ENCODE measurements around the gene TMEM81. TPM values are rescaled to one million over a fixed set of nuclear protein-coding genes. Genes with fewer than 3 reads are reported as not detected.
A peak's percentile ranks its signal among the peaks of the same experiment; 100 is the strongest.

The TMEM81 gene
- total and polyA plus RNA-seq, 7 experiments from 2014 or later: 0.79 to 8.9 (median 3.3) TPM

DNA sequence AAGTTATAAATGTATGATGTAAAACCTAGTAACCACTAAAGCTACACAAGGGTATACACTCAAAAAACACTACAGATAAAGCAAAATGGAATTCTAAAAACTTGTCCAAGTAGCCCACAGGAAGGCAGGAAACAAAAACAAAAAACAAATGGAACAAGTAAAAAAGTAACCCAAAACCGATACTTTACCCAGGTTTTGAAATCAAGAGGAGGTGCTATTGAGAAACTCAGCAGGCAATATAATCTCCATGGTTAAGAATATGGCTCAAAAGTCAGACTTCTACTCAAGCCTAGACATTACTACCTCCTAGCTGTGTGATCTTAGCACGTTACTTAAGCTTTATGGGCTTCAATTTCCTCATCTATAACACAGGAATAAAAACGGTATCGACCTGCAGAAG lies 24.2 kb upstream of the TMEM81 start:
- ChIA-PET POLR2A (interaction anchor here (1.8 kb wide), 1 partner anchor 13 kb away, joined by 9 read pairs; the partner anchor contains the start of gene RBBP5), CTCF (no interaction called here)
- Mint-ChIP-seq H3K4me1 (peaks cover 2 to 35% (median 25%) of the 10 kb centered on the region in 7 donors), H3K9me3 (no peaks in the 10 kb centered on the region), H3K4me3 (no peak overlapping the region), H3K36me3 (peaks cover 26 to 57% (median 37%) of the 10 kb centered on the region in 5 donors), H3K27me3 (no peaks in the 10 kb centered on the region), H3K27ac (peak overlapping the region in 1 of 9 donors; percentile 78)
- H3K4me1 ChIP-seq (ENCODE audit: control insufficient read depth in 2 of 2, insufficient read depth in 2 of 2, low read length in 2 of 2): no peaks in the 10 kb centered on the region
- H3K9me3 ChIP-seq (ENCODE audit: control insufficient read depth in 2 of 3, low read length in 3 of 3): no peaks in the 10 kb centered on the region
- ATAC-seq (no peak), DNase-seq (no peak)
- no peak overlapping the region for H3K27ac ChIP-seq (ENCODE audit: low read depth, low read length)
- no peaks in the 10 kb centered on the region for H3K27me3 ChIP-seq (ENCODE audit: control insufficient read depth in 2 of 2, insufficient read depth in 2 of 2, low read length in 2 of 2)
- H3K4me3 ChIP-seq (ENCODE audit: low read length): no peak overlapping the region
- H3K36me3 ChIP-seq (ENCODE audit: control insufficient read depth in 2 of 3, insufficient read depth in 3 of 3, low read length in 3 of 3): peaks cover 12 to 65% (median 15%) of the 10 kb centered on the region in 3 experiments
- intact Hi-C loops (cut with micrococcal nuclease): loop anchor here in 1 of 2 donors (5.0 kb wide), 1 partner anchor 34 kb away; no protein-coding TSS in a partner anchor

DNA sequence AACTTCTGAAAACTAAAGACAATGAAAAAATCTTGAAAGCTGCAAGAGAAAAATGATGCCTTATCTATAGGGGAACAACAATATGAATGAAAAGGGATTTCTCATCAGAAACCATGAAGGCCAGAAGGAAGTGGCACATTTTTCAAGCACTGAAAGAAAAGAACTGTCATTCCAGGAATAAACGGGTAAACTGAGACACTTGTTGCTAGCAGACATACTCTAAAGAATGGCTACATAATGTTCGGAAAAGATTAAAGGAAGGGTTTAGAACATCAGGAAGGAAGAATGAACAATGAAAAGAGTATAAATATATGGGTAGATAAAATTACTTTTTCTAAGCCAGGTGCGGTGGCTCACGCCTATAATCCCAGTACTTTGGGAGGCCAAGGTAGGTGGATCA lies 23.1 kb upstream of the TMEM81 start:
- intact Hi-C loops (cut with micrococcal nuclease): loop anchor here in 1 of 2 donors (5.0 kb wide), 1 partner anchor 35 kb away; no protein-coding TSS in a partner anchor
- Histone ChIP-seq H3K27ac (ENCODE audit: low read depth, low read length) (no peak overlapping the region), H3K36me3 (ENCODE audit: control insufficient read depth in 2 of 3, insufficient read depth in 3 of 3, low read length in 3 of 3) (peaks cover 15 to 70% (median 16%) of the 10 kb centered on the region in 3 experiments), H3K9me3 (ENCODE audit: control insufficient read depth in 2 of 3, low read length in 3 of 3) (no peaks in the 10 kb centered on the region), H3K27me3 (ENCODE audit: control insufficient read depth in 2 of 2, insufficient read depth in 2 of 2, low read length in 2 of 2) (no peaks in the 10 kb centered on the region), H3K4me1 (ENCODE audit: control insufficient read depth in 2 of 2, insufficient read depth in 2 of 2, low read length in 2 of 2) (no peaks in the 10 kb centered on the region), H3K4me3 (ENCODE audit: low read length) (no peak overlapping the region)
- Mint-ChIP-seq H3K4me1 (peaks cover 2 to 32% (median 25%) of the 10 kb centered on the region in 7 donors), H3K4me3 (no peak overlapping the region), H3K27me3 (no peaks in the 10 kb centered on the region), H3K9me3 (no peaks in the 10 kb centered on the region), H3K27ac (peak overlapping the region in 1 of 9 donors; percentile 40), H3K36me3 (peaks cover 25 to 59% (median 38%) of the 10 kb centered on the region in 5 donors)
- DNase-seq (no peak), ATAC-seq (no peak)
- POLR2A ChIA-PET: no interaction called here
- CTCF ChIA-PET: no interaction called here

DNA sequence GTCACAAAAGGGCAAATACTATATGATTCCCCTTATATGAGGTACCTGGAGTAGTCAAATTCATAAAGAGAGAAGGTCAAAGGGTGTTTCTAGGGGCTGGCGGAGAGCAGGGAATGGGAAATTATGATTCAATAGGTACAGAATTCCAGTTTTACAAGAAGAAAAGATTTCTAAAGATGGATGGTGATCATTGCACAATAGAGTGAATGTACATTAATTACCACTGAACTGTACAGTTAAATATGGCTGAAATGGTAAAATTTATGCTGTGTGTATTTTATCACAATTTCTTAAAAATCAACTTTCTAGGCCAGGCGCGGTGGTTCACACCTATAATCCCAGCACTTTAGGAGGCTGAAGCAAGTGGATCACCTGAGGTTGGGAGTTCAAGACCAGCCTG lies 18.1 kb upstream of the TMEM81 start:
- Histone ChIP-seq H3K27me3 (ENCODE audit: control insufficient read depth in 2 of 2, insufficient read depth in 2 of 2, low read length in 2 of 2) (no peaks in the 10 kb centered on the region), H3K4me3 (ENCODE audit: low read length) (no peak overlapping the region), H3K9me3 (ENCODE audit: control insufficient read depth in 2 of 3, low read length in 3 of 3) (no peaks in the 10 kb centered on the region), H3K36me3 (ENCODE audit: control insufficient read depth in 2 of 3, insufficient read depth in 3 of 3, low read length in 3 of 3) (peaks cover 43 to 91% (median 48%) of the 10 kb centered on the region in 3 experiments), H3K4me1 (ENCODE audit: control insufficient read depth in 2 of 2, insufficient read depth in 2 of 2, low read length in 2 of 2) (no peaks in the 10 kb centered on the region), H3K27ac (ENCODE audit: low read depth, low read length) (no peak overlapping the region)
- no peak for ATAC-seq
- Mint-ChIP-seq H3K36me3 (peaks cover 23 to 68% (median 46%) of the 10 kb centered on the region in 5 donors), H3K9me3 (no peaks in the 10 kb centered on the region), H3K27me3 (no peaks in the 10 kb centered on the region), H3K4me1 (peaks cover 2 to 15% (median 9%) of the 10 kb centered on the region in 7 donors), H3K4me3 (no peak overlapping the region), H3K27ac (no peak overlapping the region)
- POLR2A ChIA-PET: interaction anchor here (0.9 kb wide), 1 partner anchor 18 kb away, joined by 3 read pairs; no protein-coding TSS in a partner anchor
- no peak for DNase-seq
- intact Hi-C loops (cut with micrococcal nuclease): no loop called here
- CTCF ChIA-PET: no interaction called here

DNA sequence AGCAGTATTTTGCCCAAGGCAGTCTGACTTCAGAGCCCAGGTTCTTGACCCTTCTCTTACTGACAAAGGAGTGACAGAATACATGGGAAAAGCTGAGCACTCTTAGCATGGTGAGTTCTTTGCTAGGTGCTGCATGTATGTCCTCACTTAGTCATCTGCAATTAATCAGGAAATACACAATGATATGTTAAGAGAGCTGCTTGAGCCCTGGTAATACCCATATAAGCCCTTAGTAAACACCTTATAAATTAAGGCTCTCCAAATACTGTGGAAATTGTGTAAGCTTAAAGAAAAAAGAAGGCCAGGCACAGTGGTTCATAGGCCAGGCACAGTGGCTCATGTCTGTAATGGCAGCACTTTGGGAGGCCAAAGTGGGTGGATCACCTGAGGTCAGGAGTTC lies 14.0 kb upstream of the TMEM81 start:
- no peaks in the 10 kb centered on the region for H3K9me3 Mint-ChIP-seq

DNA sequence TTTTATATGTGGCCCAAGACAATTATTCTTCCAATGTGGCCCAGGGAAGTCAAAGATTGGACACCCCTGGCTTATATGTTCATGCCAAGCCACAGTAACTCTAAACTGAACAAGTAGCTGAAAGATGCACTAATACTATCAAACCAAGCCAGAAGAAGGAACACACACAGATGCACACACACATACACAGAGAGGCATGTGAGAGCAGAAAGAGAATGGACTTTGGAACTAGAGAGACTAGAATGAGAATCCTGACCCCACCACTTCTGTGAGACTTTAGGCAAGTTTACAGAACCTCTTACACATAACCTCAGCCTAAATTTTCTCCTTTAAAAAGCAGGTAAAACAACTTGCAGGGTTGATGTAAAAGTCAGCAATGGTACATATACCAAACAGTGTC lies 11.2 kb upstream of the TMEM81 start:
- H3K27me3 ChIP-seq (ENCODE audit: control insufficient read depth in 2 of 2, insufficient read depth in 2 of 2, low read length in 2 of 2): no peaks in the 10 kb centered on the region
- Mint-ChIP-seq H3K27me3 (no peaks in the 10 kb centered on the region), H3K36me3 (peaks cover 18 to 70% (median 38%) of the 10 kb centered on the region in 5 donors), H3K9me3 (no peaks in the 10 kb centered on the region), H3K4me3 (no peak overlapping the region), H3K4me1 (peaks cover 0 to 5% (median 0%) of the 10 kb centered on the region in 7 donors), H3K27ac (peak overlapping the region in 1 of 9 donors; percentile 11)
- H3K27ac ChIP-seq (ENCODE audit: low read depth, low read length): no peak overlapping the region
- intact Hi-C loops (cut with micrococcal nuclease): no loop called here
- H3K4me3 ChIP-seq (ENCODE audit: low read length): no peak overlapping the region
- no peak for DNase-seq
- CTCF ChIA-PET: interaction anchor here (1.4 kb wide), 1 partner anchor 34 kb away, joined by 4 read pairs; no protein-coding TSS in a partner anchor
- ATAC-seq: no peak
- no peaks in the 10 kb centered on the region for H3K4me1 ChIP-seq (ENCODE audit: control insufficient read depth in 2 of 2, insufficient read depth in 2 of 2, low read length in 2 of 2)
- POLR2A ChIA-PET: no interaction called here
- no peaks in the 10 kb centered on the region for H3K9me3 ChIP-seq (ENCODE audit: control insufficient read depth in 2 of 3, low read length in 3 of 3)
- peaks cover 22 to 94% (median 44%) of the 10 kb centered on the region in 3 experiments for H3K36me3 ChIP-seq (ENCODE audit: control insufficient read depth in 2 of 3, insufficient read depth in 3 of 3, low read length in 3 of 3)

More for the DNA sequence above, 14.0 kb upstream of the TMEM81 start:
- H3K4me1 ChIP-seq (ENCODE audit: control insufficient read depth in 2 of 2, insufficient read depth in 2 of 2, low read length in 2 of 2): no peaks in the 10 kb centered on the region
- POLR2A ChIA-PET: no interaction called here
- H3K9me3 ChIP-seq (ENCODE audit: control insufficient read depth in 2 of 3, low read length in 3 of 3): no peaks in the 10 kb centered on the region
- DNase-seq (no peak), ATAC-seq (no peak)
- H3K36me3 ChIP-seq (ENCODE audit: control insufficient read depth in 2 of 3, insufficient read depth in 3 of 3, low read length in 3 of 3): peaks cover 38 to 94% (median 44%) of the 10 kb centered on the region in 3 experiments
- CTCF ChIA-PET: no interaction called here
- H3K4me3 Mint-ChIP-seq: no peak overlapping the region
- H3K27ac Mint-ChIP-seq: peak overlapping the region in 1 of 9 donors; percentile 32
- peaks cover 23 to 63% (median 39%) of the 10 kb centered on the region in 5 donors for H3K36me3 Mint-ChIP-seq
- no peaks in the 10 kb centered on the region for H3K27me3 ChIP-seq (ENCODE audit: control insufficient read depth in 2 of 2, insufficient read depth in 2 of 2, low read length in 2 of 2)
- no peak overlapping the region for H3K4me3 ChIP-seq (ENCODE audit: low read length)
- H3K27me3 Mint-ChIP-seq: no peaks in the 10 kb centered on the region
- peaks cover 0 to 4% (median 0%) of the 10 kb centered on the region in 7 donors for H3K4me1 Mint-ChIP-seq
- intact Hi-C loops (cut with micrococcal nuclease): no loop called here
- no peak overlapping the region for H3K27ac ChIP-seq (ENCODE audit: low read depth, low read length)

DNA sequence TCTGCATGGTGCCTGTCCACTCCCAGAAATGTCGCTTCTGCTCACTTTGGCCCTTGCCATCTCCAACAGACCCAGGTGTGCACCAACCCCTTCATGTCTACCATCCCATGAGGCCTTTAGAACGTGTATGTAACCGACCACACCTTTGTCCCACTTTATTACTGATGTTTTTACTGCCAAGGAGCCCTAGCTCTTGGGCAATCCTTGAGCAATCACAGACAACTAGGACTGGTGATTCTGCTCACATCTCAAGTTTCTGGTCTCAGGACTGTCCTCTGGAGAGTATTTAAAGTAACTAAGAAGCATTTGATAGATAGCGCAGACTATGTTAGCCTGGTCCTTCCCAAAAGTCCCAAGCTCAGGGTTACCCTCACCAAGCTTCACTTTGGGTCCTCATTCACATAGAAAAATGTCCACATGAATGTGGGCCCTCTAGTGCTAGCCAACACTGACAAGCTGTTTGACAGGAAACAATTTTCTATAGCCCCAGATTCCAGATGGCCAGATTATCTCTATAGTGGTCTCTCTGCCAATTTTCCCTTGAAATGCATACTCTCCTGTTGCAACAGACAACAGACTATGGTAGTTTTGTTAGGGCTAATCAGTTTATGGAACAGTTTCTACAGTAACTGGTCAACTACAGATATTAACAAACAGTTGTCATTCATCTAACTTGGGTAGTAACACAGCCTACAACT lies 6.9 kb upstream of the TMEM81 start:
- Mint-ChIP-seq H3K27me3 (no peaks in the 10 kb centered on the region), H3K4me1 (peaks cover 0 to 6% (median 0%) of the 10 kb centered on the region in 7 donors), H3K4me3 (no peak overlapping the region), H3K36me3 (peaks cover 15 to 65% (median 35%) of the 10 kb centered on the region in 5 donors), H3K9me3 (no peaks in the 10 kb centered on the region), H3K27ac (no peak overlapping the region)
- ChIA-PET CTCF (no interaction called here), POLR2A (no interaction called here)
- DNase-seq (no peak), ATAC-seq (no peak)
- H3K27me3 ChIP-seq (ENCODE audit: control insufficient read depth in 2 of 2, insufficient read depth in 2 of 2, low read length in 2 of 2): no peaks in the 10 kb centered on the region
- H3K4me1 ChIP-seq (ENCODE audit: control insufficient read depth in 2 of 2, insufficient read depth in 2 of 2, low read length in 2 of 2): no peaks in the 10 kb centered on the region
- peaks cover 5 to 88% (median 11%) of the 10 kb centered on the region in 3 experiments for H3K36me3 ChIP-seq (ENCODE audit: control insufficient read depth in 2 of 3, insufficient read depth in 3 of 3, low read length in 3 of 3)
- no peaks in the 10 kb centered on the region for H3K9me3 ChIP-seq (ENCODE audit: control insufficient read depth in 2 of 3, low read length in 3 of 3)
- no peak overlapping the region for H3K27ac ChIP-seq (ENCODE audit: low read depth, low read length)
- no peak overlapping the region for H3K4me3 ChIP-seq (ENCODE audit: low read length)
- intact Hi-C loops (cut with micrococcal nuclease): no loop called here
